Measurements from ENCODE around the gene APBA3.
"Not testable (repeated sequence)": the region's sequence is repeated elsewhere in the genome, so short reads cannot be mapped to it uniquely, and the experiment has no call there.

APBA3 gene

GRCh38 chr19:3771000-3771905, 9.8 kb upstream of the APBA3 start:
- DNase-seq (ENCODE audit: low read depth in 2 of 2) = no peak

- DNase-seq (ENCODE audit: low read depth in 2 of 2) = no peak
Observed at GRCh38 chr19:3770136-3770999, 8.9 kb upstream of the APBA3 start.

- no peak for DNase-seq (ENCODE audit: low read depth in 2 of 2)
Observed at GRCh38 chr19:3769494-3769893, 8.0 kb upstream of the APBA3 start.

- DNase-seq (ENCODE audit: low read depth in 2 of 2) = no peak
Observed at GRCh38 chr19:3768748-3769099, 7.2 kb upstream of the APBA3 start.

GRCh38 chr19:3768015-3768747, 6.7 kb upstream of the APBA3 start:
- DNase-seq (ENCODE audit: low read depth in 2 of 2) = no peak

- no peak for DNase-seq (ENCODE audit: low read depth in 2 of 2)
Observed at GRCh38 chr19:3767050-3767449, 5.6 kb upstream of the APBA3 start.

- DNase-seq (ENCODE audit: low read depth in 2 of 2) = no peak
Observed at GRCh38 chr19:3766520-3766919, 5.0 kb upstream of the APBA3 start.

GRCh38 chr19:3765757-3766156, 4.3 kb upstream of the APBA3 start:
- not testable (repeated sequence) for DNase-seq (ENCODE audit: low read depth in 2 of 2)

DNA sequence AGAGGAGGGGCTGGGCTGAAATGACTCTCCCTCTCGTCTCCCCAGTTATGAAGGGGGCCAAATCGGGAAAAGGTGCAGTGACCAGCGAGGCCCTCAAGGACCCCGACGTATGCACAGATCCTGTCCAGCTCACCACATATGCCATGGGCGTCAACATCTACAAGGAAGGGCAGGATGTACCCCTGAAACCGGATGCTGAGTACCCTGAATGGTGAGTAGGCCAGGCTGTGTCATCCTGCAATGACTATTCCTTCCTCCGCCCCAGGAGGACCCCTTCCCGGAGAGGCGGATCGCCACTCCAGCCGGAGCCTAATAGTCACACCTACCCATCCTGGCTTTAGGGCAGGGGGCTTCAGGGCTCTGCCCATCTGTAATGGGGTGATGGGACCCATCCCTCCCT, 3.6 kb upstream of the APBA3 start:
- DNase-seq (ENCODE audit: low read depth in 2 of 2) = no peak

DNA sequence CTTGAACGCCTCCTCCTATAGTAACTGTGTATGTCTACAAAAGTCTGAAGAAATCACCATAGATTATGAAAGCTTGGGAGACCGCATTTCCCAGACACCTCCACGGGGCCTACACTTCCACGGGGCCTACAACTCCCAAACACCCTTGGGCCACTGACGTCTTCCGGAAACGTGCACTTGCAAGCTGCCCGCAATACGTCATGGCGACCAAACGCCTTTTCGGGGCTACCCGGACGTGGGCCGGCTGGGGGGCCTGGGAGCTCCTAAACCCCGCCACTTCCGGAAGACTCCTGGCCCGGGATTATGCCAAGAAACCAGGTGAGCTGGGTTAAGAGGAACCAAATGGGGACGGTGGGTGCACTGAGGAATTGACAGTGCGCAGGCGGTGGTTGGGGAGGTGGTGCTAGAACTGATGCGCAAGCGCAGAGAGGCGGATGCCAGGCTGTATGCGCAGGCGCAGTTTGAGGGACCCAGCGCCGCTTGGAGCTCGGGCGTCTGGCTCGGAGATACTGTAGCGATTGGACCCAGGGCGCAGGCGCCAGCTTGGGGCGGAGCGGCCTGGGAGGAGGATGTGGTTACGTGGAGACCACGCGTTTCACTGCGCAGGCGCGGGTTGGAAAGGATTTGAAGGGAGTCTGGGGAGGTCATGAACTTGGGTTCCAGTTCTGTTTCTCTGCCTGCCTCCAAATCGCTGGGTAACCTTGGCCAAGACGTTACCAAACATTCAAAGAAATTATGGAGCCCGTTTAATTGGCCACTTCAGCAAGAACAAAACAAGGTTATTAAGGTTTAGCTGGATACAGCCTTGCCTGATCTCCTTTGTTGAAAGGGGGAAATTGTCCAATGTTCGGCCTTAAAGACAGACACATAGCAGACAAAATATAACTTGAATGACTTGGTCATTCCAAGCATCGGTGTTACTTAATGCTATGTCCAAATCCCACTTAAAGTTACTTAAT, 1.3 kb upstream of the APBA3 start, which contains the start of gene MRPL54:
Gene MRPL54 (plus strand): TSS at position 182 of the 959 bp plus-strand sequence. CDS start 19 bp downstream, at position 201.
- peak; percentile 99 for DNase-seq (ENCODE audit: low read depth in 2 of 2)

GRCh38 chr19:3762130-3762473, 610 bp upstream of the APBA3 start:
- DNase-seq (ENCODE audit: low read depth in 2 of 2) = no peak

DNA sequence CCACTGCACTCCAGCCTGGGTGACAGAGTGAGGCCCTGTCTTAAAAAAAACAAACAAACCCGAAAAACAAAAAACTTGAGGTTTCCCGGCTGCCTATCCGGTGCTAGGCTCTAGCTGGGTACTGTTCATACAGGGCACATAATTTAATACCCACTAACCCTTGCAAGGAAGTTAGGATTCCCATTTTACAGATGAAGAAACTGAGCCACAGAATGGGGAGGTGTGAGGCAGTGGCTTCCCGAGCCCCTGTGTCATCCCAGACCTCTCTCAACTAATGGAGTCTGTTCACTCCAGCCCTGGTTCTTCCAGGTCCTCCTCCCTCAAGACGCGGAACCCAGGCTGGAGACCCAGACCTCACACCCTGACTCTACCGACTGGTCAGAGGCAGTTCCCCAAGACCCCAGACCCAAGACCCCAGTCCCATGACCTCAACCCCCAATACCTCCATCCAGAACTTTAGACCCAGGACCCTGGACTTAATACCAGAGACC, 576 bp downstream of the APBA3 start:
- DNase-seq (ENCODE audit: low read depth in 2 of 2) = no peak

GRCh38 chr19:3759482-3760254, 1.8 kb downstream of the APBA3 start:
- DNase-seq (ENCODE audit: low read depth in 2 of 2) = no peak

- DNase-seq (ENCODE audit: low read depth in 2 of 2) = not testable (repeated sequence)
Observed at GRCh38 chr19:3758297-3758696, 3.2 kb downstream of the APBA3 start.

- DNase-seq (ENCODE audit: low read depth in 2 of 2) = not testable (repeated sequence)
Observed at GRCh38 chr19:3757705-3758104, 3.8 kb downstream of the APBA3 start.

- no peak for DNase-seq (ENCODE audit: low read depth in 2 of 2)
Observed at GRCh38 chr19:3753631-3754410, 7.7 kb downstream of the APBA3 start.

DNA sequence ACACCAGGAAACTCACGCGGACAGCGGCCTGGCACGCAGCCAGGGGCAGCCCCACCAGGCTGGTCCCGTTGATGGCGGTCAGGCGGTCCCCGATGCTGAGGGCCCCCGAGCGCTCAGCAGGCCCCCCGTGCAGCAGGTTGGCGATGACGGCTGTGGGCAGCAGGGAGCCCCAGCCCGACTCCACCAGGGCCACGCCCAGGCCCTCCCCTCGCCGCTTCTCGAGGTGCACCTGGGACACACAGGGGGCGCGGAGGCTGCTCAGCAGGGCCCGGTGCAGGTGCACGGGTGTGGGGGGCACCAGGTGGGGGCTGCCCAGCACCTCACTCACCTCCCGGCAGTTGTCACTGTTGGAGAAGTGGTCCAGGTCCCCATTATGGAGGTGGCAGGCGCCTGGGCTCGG, 9.0 kb downstream of the APBA3 start:
- no peak for DNase-seq (ENCODE audit: low read depth in 2 of 2)

- no peak for DNase-seq (ENCODE audit: low read depth in 2 of 2)
Observed at GRCh38 chr19:3751236-3751635, 10.3 kb downstream of the APBA3 start.

GRCh38 chr19:3750211-3750610, 11.3 kb downstream of the APBA3 start:
- DNase-seq (ENCODE audit: low read depth in 2 of 2) = no peak
